Measurements from ENCODE around the gene TMEM106C.

TMEM106C gene

DNA sequence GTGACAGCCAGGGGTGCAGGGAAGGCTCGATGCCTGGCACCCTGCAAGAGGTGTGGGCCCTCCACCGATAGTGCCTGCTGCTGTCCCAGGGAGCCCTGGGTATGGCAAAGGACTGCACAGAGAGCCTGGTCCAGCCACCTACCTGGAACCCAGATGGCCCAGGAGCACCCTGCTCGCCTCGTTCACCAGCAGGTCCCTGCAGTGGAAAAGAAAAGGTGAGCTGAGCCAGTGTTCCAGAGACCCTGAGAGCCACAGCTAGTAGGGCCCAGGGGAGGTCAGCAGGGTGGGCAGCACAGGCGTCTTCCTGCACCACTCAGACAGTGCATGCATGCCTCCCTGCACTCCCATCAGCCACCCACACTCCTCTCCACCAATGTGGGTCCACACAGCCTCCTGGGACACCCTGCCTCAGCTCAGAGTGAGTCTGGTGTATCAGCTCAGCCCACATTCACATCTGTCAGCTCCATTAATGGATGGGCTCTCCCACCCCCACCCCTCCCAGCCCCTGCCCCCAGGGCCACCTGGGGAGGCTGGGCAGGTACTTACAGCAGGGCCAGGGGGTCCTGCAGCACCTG lies 20.2 kb downstream of the TMEM106C start:
- DNase-seq (ENCODE audit: insufficient read length, low spot score) = no peak
- TF ChIP-seq, protein P1, sequence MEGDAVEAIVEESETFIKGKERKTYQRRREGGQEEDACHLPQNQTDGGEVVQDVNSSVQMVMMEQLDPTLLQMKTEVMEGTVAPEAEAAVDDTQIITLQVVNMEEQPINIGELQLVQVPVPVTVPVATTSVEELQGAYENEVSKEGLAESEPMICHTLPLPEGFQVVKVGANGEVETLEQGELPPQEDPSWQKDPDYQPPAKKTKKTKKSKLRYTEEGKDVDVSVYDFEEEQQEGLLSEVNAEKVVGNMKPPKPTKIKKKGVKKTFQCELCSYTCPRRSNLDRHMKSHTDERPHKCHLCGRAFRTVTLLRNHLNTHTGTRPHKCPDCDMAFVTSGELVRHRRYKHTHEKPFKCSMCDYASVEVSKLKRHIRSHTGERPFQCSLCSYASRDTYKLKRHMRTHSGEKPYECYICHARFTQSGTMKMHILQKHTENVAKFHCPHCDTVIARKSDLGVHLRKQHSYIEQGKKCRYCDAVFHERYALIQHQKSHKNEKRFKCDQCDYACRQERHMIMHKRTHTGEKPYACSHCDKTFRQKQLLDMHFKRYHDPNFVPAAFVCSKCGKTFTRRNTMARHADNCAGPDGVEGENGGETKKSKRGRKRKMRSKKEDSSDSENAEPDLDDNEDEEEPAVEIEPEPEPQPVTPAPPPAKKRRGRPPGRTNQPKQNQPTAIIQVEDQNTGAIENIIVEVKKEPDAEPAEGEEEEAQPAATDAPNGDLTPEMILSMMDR (IDR thresholded peaks at IDR 0.05; ENCODE audit: insufficient read depth, missing control alignments) = no peak
- FAIRE-seq = no peak

DNA sequence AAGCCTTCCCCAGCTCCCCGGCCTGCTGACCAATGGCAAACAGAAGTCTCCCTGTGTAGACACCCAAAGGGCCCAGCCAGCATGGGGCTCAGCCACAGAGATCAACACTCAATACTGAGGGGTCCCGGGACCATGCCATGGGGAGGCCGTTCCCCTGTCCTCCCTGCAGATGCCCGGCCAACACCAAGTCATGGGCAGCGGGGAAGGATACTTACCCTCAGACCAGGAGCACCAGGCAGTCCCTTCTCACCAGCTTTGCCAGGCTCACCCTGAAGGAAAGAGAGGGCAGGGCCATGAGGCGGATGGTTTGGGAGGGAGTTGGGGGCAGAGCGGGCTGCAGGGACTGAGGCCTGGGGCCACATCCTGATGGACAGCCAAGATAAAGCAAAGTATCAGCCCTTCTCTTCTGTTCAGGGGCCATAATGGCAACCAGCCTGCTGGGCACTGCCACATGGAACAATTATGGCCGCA lies 21.0 kb downstream of the TMEM106C start:
- TF ChIP-seq, protein P1 (IDR thresholded peaks at IDR 0.05; ENCODE audit: insufficient read depth, missing control alignments) = no peak
- DNase-seq (ENCODE audit: insufficient read length, low spot score) = no peak
- no peak for FAIRE-seq

DNA sequence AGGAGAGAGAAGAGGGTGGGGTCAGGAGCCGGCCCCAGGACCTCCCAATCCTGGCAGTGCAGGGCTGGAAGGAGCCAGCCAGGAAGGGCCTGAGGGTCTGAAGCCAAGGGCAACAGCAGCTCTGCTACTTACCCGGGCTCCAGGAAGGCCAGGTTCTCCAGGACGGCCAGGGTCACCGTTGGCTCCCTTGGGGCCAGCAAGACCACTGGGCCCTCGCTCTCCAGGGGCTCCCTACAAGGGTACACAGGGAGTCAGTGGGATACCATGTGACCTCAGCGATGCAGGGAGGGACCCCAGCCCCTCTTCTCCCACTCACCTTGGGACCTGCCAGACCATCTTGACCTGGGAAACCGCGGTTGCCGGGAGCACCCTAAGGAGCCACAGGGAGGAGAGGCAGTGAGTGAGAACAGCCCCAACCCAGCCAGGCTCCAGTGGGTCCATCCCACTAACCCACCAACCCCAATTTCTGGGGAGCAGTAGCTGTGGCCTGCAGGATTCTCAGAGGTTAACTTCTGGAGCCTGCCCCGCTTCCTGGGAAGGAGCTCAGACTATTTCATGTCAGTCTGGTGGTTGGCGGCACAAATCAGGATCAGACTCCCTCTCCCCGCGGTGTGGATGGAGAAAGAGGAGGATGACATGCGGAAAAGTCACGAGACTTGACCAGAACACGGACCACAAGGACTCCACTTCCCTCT lies 22.3 kb downstream of the TMEM106C start:
- TF ChIP-seq, protein P1 (IDR thresholded peaks at IDR 0.05; ENCODE audit: insufficient read depth, missing control alignments) = no peak
- FAIRE-seq = no peak
- DNase-seq (ENCODE audit: insufficient read length, low spot score) = no peak

DNA sequence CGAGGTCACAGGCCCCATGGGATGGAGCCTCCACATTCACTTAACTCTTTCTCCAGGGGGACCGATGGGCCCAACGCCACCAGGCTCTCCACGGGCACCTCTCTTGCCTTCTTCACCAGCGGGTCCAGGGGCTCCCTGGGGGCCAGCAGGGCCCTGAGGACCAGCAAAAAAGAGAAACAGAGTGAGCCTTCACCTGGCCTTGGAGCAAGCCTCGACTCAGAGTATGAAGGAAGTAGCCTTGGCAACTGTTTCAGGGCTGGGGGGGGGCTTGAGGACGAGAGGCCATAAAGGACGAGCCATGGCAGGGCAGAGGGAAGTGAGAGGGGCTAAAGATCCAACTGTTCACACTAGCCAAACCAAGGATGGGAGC lies 22.9 kb downstream of the TMEM106C start:
- no peak for DNase-seq (ENCODE audit: insufficient read length, low spot score)
- FAIRE-seq = no peak
- TF ChIP-seq, protein P1 (IDR thresholded peaks at IDR 0.05; ENCODE audit: insufficient read depth, missing control alignments) = no peak

DNA sequence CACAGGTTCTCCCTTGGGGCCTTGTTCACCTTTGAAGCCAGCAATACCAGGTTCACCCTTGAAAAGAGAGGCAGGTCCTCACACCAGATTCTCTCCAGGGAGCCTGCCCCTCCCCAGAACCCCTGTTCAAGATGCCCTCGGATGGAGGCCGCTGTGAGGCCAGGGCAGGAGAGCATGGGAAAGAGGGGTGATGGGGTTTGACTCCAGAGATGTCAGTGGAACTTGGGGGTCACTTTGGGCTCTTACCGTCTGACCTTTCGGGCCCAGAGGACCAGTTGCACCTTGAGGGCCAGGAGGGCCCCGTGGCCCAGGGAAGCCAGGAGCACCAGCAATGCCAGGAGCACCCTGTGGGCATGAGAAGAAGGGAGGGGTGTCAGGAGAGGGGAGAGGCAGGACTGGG lies 23.4 kb downstream of the TMEM106C start:
- FAIRE-seq = no peak

DNA sequence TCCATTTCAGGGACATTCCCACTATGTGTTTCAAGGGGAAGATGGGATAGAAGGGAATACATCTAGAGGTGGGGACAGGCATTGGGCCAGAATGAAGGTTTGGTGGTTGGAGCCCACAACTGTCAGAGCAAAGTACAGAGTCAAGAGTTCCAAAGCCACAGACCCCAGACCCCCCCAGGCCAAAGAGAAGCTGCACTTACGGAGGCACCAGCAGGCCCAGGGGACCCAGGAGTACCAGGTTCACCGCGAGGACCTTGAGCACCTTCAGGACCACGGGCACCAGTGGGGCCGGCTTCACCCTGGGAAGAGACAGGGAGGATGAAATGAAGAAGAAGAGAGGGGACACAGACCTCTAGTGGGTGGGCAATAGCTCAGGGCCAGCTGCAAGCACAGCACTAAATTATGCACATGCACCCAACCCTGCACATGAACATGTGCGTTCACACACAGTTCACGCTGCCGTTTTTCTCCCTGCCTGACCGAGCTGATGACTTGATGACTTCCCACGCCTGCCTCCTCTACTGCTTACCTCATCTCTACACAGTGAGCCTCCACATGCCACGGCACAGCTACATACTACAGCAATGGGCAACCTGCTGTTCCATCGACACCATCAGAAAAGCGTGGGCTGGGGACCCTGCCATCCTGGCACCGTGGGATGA lies 24.1 kb downstream of the TMEM106C start:
- no peak for FAIRE-seq
- no peak for DNase-seq (ENCODE audit: insufficient read length, low spot score)
- TF ChIP-seq, protein P1 (IDR thresholded peaks at IDR 0.05; ENCODE audit: insufficient read depth, missing control alignments) = no peak

More for the DNA sequence above, 23.4 kb downstream of the TMEM106C start:
- no peak for DNase-seq (ENCODE audit: insufficient read length, low spot score)
- TF ChIP-seq, protein P1 (IDR thresholded peaks at IDR 0.05; ENCODE audit: insufficient read depth, missing control alignments) = no peak
